Neural progenitor cell (in vitro differentiated cells): ENCODE measurements around the gene CDC14A. TPM values are rescaled to one million over a fixed set of nuclear protein-coding genes. Genes with fewer than 3 reads are reported as not detected.

Experiments
- DNase-seq: peaks from one replicate; pipeline ENCODE4 v3.0.0-alpha.2; 2016; ENCODE audit warnings: low spot score
- H2AFZ ChIP-seq: fragments of 200-600 bp; sonication (generic); replicated peaks from 2 replicates; pipeline ENCODE4 v1.6.1; 2016; ENCODE audit warnings: antibody characterized with exemption
- H3F3A ChIP-seq: fragments of 200-600 bp; sonication (generic); 2 replicates; pipeline ENCODE4 v1.6.1; 2016; ENCODE audit warnings: antibody characterized with exemption, low read depth
- H3K27ac ChIP-seq: fragments of 200-600 bp; sonication (generic); 2 replicates; pipeline ENCODE4 v1.5.1; 2016; ENCODE audit warnings: mild to moderate bottlenecking
- H3K27me3 ChIP-seq: fragments of 200-600 bp; sonication (generic); 2 replicates; pipeline ENCODE4 v1.6.1; 2016; ENCODE audit warnings: mild to moderate bottlenecking, moderate library complexity
- H3K36me3 ChIP-seq: fragments of 200-600 bp; sonication (generic); 2 replicates; pipeline ENCODE4 v1.5.1; 2016
- H3K4me1 ChIP-seq: fragments of 200-600 bp; sonication (generic); 2 replicates; pipeline ENCODE4 v1.6.1; 2016; ENCODE audit warnings: mixed run types
- H3K4me2 ChIP-seq: fragments of 200-600 bp; sonication (generic); 2 replicates; pipeline ENCODE4 v1.6.1; 2016
- H3K4me3 ChIP-seq: fragments of 200-600 bp; sonication (generic); 2 replicates; pipeline ENCODE4 v1.5.1; 2016
- H3K79me2 ChIP-seq: fragments of 200-600 bp; sonication (generic); 2 replicates; pipeline ENCODE4 v1.6.1; 2016; ENCODE audit warnings: low read depth
- H3K9ac ChIP-seq: fragments of 200-600 bp; sonication (generic); 2 replicates; pipeline ENCODE4 v1.6.1; 2016
- H3K9me3 ChIP-seq: fragments of 200-600 bp; sonication (generic); 2 replicates; pipeline ENCODE4 v1.5.1; 2016; ENCODE audit warnings: low read depth
- H4K20me1 ChIP-seq: fragments of 200-600 bp; sonication (generic); 2 replicates; pipeline ENCODE4 v1.6.1; 2016; ENCODE audit warnings: low read depth
- H3K27ac Mint-ChIP-seq: 3 replicates; pipeline ENCODE4 v1.8.0; 2021; ENCODE audit warnings: mixed read lengths
- H3K27me3 Mint-ChIP-seq: 2 replicates; pipeline ENCODE4 v1.8.0; 2022; ENCODE audit warnings: low read depth, mild to moderate bottlenecking, inconsistent platforms, moderate library complexity, mixed read lengths; ENCODE audit not compliant: insufficient read depth
- H3K36me3 Mint-ChIP-seq: 3 replicates; pipeline ENCODE4 v1.8.0; 2021; ENCODE audit warnings: mixed read lengths
- H3K4me1 Mint-ChIP-seq: 3 replicates; pipeline ENCODE4 v1.8.0; 2021; ENCODE audit warnings: mixed read lengths
- H3K4me3 Mint-ChIP-seq: 3 replicates; pipeline ENCODE4 v1.8.0; 2021; ENCODE audit warnings: mild to moderate bottlenecking, moderate library complexity, mixed read lengths
- H3K9me3 Mint-ChIP-seq: 3 replicates; pipeline ENCODE4 v1.8.0; 2020; ENCODE audit warnings: mixed read lengths
- EZH2 ChIP-seq: fragments of 200-600 bp; sonication (generic); IDR thresholded peaks from 2 replicates; pipeline ENCODE4 v1.6.1; 2017; ENCODE audit warnings: antibody characterized with exemption, mild to moderate bottlenecking, moderate library complexity
- EZH2phosphoT487 ChIP-seq: fragments of 200-600 bp; sonication (generic); IDR thresholded peaks from 2 replicates; pipeline ENCODE4 v1.6.1; 2017; ENCODE audit warnings: antibody characterized with exemption
- total RNA-seq: library from RNA; depleted of rRNA; stranded (reverse); fragments of >200 nt; gene quantifications from 2 replicates; pipeline ENCODE4 v1.2.3, GENCODE V29; 2015; ENCODE audit warnings: low replicate concordance
- TF ChIP-seq, protein P1 (sequence below): fragments of 200-600 bp; sonication (generic); IDR thresholded peaks from 2 replicates; pipeline ENCODE4 v1.5.1; 2017; ENCODE audit warnings: antibody characterized with exemption, mild to moderate bottlenecking

CDC14A gene
- total RNA-seq, 1 donor from 2014 or later = 37.0 TPM

DNA sequence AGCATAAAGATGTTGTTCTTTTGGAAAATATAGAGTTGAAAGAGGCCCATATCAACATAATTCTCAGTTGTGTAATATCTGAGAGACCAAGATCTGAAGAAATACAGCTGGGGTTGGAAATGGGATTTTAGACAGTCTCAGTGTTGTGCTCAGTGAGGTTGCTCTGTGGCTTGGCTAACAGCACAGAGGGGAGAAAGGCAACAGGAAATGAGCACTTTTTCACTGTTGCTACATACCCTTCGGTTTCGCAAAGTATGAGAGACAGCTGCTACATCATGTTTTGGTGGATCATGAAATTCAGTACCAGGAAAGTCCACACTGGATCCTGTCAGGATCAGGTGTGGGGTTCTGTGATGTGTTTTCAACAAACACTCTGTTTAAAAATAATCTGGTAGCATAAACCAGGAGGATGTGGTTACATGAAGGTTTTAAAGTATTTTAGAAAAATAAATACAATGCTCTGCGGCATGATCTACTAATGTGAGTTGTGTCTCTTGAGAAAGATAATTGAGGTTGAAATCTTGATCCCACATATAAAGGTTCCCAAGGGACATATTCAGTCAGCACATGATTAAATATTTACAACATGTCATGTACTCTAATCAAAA is 178.7 kb downstream of the CDC14A start:
- H2AFZ ChIP-seq = no peak overlapping the region
- no peaks in the 10 kb centered on the region for H3K9me3 Mint-ChIP-seq
- H3K9ac ChIP-seq = no peak overlapping the region
- H3K27me3 Mint-ChIP-seq = peaks cover 2% of the 10 kb centered on the region
- TF ChIP-seq, protein P1, sequence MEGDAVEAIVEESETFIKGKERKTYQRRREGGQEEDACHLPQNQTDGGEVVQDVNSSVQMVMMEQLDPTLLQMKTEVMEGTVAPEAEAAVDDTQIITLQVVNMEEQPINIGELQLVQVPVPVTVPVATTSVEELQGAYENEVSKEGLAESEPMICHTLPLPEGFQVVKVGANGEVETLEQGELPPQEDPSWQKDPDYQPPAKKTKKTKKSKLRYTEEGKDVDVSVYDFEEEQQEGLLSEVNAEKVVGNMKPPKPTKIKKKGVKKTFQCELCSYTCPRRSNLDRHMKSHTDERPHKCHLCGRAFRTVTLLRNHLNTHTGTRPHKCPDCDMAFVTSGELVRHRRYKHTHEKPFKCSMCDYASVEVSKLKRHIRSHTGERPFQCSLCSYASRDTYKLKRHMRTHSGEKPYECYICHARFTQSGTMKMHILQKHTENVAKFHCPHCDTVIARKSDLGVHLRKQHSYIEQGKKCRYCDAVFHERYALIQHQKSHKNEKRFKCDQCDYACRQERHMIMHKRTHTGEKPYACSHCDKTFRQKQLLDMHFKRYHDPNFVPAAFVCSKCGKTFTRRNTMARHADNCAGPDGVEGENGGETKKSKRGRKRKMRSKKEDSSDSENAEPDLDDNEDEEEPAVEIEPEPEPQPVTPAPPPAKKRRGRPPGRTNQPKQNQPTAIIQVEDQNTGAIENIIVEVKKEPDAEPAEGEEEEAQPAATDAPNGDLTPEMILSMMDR = no peak
- TF ChIP-seq EZH2phosphoT487 = no peak
- no peak for TF ChIP-seq EZH2
- no peak for DNase-seq
- H3K9me3 ChIP-seq = no peaks in the 10 kb centered on the region
- H3K36me3 Mint-ChIP-seq = no peaks in the 10 kb centered on the region
- H3K27ac Mint-ChIP-seq = no peak overlapping the region
- H3K4me1 ChIP-seq = peaks cover 9% of the 10 kb centered on the region
- no peak overlapping the region for H3K4me3 ChIP-seq
- peaks cover 15% of the 10 kb centered on the region for H3K27me3 ChIP-seq
- H3K4me1 Mint-ChIP-seq = peaks cover 7% of the 10 kb centered on the region
- no peak overlapping the region for H3K4me2 ChIP-seq
- no peaks in the 10 kb centered on the region for H3F3A ChIP-seq
- H3K36me3 ChIP-seq = no peaks in the 10 kb centered on the region
- no peaks in the 10 kb centered on the region for H3K79me2 ChIP-seq
- H3K4me3 Mint-ChIP-seq = no peak overlapping the region
- no peak overlapping the region for H3K27ac ChIP-seq
- no peaks in the 10 kb centered on the region for H4K20me1 ChIP-seq

DNA sequence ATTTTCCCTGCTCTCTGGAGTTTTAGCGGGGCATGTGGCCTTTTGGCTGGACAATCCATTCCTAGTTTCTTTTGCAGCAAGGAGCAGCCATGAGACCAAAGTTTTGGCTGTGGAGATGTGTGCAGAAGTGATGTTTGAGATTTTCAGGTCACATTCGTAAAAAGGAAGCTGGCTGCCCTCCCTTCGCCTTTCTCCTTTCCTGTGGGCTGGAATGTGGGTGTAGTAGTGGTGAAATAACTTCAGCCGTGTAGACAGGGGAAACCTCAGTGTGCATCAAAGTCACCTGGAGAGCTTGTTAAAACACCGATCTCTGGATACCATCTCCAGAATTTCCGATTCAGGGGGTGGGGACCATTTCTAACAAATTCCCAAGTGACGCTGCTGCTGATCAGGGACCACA is 180.3 kb downstream of the CDC14A start:
- Histone ChIP-seq H3K9me3 (no peaks in the 10 kb centered on the region), H4K20me1 (no peaks in the 10 kb centered on the region), H3K4me1 (peaks cover 9% of the 10 kb centered on the region), H3K79me2 (no peaks in the 10 kb centered on the region), H3K27ac (no peak overlapping the region), H3F3A (no peaks in the 10 kb centered on the region), H2AFZ (no peak overlapping the region), H3K36me3 (no peaks in the 10 kb centered on the region), H3K9ac (no peak overlapping the region), H3K27me3 (peaks cover 31% of the 10 kb centered on the region), H3K4me2 (no peak overlapping the region), H3K4me3 (no peak overlapping the region)
- H3K4me1 Mint-ChIP-seq = peaks cover 8% of the 10 kb centered on the region
- H3K9me3 Mint-ChIP-seq = no peaks in the 10 kb centered on the region
- TF ChIP-seq EZH2 (no peak), EZH2phosphoT487 (no peak)
- TF ChIP-seq, protein P1 = no peak
- peaks cover 8% of the 10 kb centered on the region for H3K27me3 Mint-ChIP-seq
- no peak for DNase-seq
- no peaks in the 10 kb centered on the region for H3K36me3 Mint-ChIP-seq
- no peak overlapping the region for H3K4me3 Mint-ChIP-seq
- H3K27ac Mint-ChIP-seq = no peak overlapping the region

DNA sequence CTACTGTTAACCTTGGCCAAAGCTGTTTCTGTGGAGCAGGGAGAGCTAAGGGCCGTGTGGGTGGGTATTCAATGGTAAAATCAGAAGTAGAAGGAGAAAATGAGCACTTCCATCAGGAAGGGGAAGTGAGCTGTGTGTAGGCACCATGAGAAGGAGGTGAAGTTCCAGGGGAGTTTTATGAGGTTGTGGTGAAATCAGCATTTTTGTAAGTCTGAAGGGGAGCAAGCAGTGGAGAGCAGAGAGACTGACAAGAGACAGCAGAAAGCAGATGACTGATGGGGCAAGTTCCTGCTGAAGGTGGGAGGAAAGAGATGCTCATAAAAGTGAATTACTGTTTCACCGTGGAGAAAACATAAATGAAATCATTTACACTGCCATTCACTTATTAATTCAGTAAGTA is 183.0 kb downstream of the CDC14A start:
- Histone ChIP-seq H3K9me3 (no peaks in the 10 kb centered on the region), H2AFZ (no peak overlapping the region), H3K36me3 (no peaks in the 10 kb centered on the region), H3K79me2 (no peaks in the 10 kb centered on the region), H3K4me3 (no peak overlapping the region), H3K27me3 (peaks cover 57% of the 10 kb centered on the region), H4K20me1 (no peaks in the 10 kb centered on the region), H3K9ac (no peak overlapping the region), H3K4me1 (peaks cover 19% of the 10 kb centered on the region), H3K27ac (no peak overlapping the region), H3K4me2 (no peak overlapping the region), H3F3A (peaks cover 7% of the 10 kb centered on the region)
- no peak for TF ChIP-seq EZH2phosphoT487
- TF ChIP-seq, protein P1 = no peak
- TF ChIP-seq EZH2 = no peak
- Mint-ChIP-seq H3K4me1 (peaks cover 13% of the 10 kb centered on the region), H3K36me3 (no peaks in the 10 kb centered on the region), H3K27me3 (peaks cover 24% of the 10 kb centered on the region), H3K9me3 (no peaks in the 10 kb centered on the region), H3K27ac (no peak overlapping the region), H3K4me3 (no peak overlapping the region)
- DNase-seq = no peak
